ENCODE results near the gene FBXW5. TPM values are rescaled to one million over a fixed set of nuclear protein-coding genes. Genes with fewer than 3 reads are reported as not detected.
A peak's percentile ranks its signal among the peaks of the same experiment; 100 is the strongest.

Gene FBXW5
- total and polyA plus RNA-seq, 8 donors, result 56.2 to 117 (median 64.1) TPM

DNA sequence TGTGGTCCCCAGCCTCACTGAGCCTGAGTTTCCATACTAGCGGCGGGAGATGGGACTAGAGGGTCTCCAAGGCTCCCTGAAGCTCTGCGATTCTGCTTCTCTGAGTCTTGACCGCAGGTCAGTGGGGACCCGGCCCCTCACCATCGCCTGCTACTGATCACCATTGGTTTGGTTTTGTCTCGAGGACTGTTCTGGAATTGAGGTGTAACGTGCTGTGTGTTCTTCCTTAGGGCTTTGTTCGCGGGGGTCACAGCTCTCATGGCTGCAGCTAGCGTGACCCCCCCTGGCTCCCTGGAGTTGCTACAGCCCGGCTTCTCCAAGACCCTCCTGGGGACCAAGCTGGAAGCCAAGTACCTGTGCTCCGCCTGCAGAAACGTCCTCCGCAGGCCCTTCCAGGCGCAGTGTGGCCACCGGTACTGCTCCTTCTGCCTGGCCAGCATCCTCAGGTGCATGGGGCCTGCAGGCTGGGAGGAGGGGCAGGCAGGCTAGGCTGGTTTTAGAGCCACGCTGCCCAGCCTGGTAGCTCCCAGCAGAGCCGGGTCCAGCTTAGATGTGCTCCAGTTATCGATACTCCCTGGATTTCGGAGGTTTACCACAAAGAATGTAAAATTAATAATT, 45.9 kb downstream of the FBXW5 start:
- peak in 1 of 6 donors; percentile 45 for DNase-seq
- ATAC-seq, result no peak
- intact Hi-C loops (cut with DNase I), result no loop called here
- TF ChIP-seq CTCF (IDR thresholded peaks at IDR 0.05), result no peak
- Histone ChIP-seq H3K4me1 (peaks cover 15 to 32% (median 24%) of the 10 kb centered on the region in 3 donors), H3K27me3 (no peaks in the 10 kb centered on the region), H3K4me3 (no peak overlapping the region), H3K9me3 (no peaks in the 10 kb centered on the region), H3K27ac (no peak overlapping the region), H3K36me3 (no peaks in the 10 kb centered on the region)
- FAIRE-seq, result no peak
- 94 to 96% methylated on average over 21 of the region's 21 CpGs for WGBS, 2 donors

DNA sequence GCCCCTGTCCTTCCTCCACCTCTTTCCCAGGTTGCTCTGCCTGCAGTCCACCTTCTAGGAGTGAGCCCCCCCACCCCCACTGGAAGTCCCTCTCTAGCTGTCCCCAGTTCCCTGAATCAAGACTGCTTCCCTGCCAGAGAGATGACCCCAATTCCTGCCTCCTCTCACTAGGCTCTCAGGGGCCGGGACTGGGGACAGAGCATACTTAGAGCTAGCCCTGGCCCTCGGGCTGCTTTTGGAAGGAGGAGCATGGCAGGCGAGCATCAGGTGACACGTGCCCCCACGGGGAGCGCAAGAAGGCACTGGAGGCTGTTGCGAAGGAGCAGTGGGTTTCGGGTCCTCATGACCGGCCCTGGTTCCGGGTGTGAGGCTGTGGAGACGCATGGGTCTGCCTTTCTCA, 48.5 kb downstream of the FBXW5 start:
- no peak overlapping the region for H3K27ac ChIP-seq
- no peak overlapping the region for H3K4me3 ChIP-seq
- H3K36me3 ChIP-seq, result no peaks in the 10 kb centered on the region
- no peak for DNase-seq
- no peaks in the 10 kb centered on the region for H3K9me3 ChIP-seq
- no peaks in the 10 kb centered on the region for H3K27me3 ChIP-seq
- ATAC-seq, result no peak
- intact Hi-C loops (cut with DNase I), result no loop called here
- WGBS, 2 donors, result 86 to 94% methylated on average over 11 of the region's 11 CpGs
- peaks cover 0 to 8% (median 0%) of the 10 kb centered on the region in 3 donors for H3K4me1 ChIP-seq
- FAIRE-seq, result no peak
- TF ChIP-seq CTCF (IDR thresholded peaks at IDR 0.05), result no peak

DNA sequence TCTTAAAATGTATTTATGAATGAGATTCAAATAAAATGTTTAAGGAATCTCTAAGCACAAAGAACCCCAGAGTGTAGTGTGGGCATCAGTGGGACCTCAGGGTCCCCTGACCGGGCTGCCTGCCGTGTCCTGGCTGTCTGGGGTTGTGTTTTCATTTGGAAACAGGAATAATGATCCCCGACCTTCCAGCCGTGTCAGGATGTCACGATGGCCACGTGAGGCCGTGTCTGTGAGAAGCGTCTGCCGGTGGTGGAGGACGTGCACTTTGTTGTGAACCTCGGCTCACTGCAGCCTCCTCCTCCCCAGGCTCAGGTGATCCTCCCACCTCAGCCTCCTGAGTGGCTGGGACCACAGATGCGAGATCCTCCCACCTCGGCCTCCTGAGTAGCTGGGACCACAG, 53.9 kb downstream of the FBXW5 start:
- ATAC-seq (no peak), FAIRE-seq (no peak), DNase-seq (no peak)
- 84 to 91% methylated on average over 13 of the region's 13 CpGs for WGBS, 2 donors
- H3K4me3 ChIP-seq, result no peak overlapping the region
- H3K9me3 ChIP-seq, result no peaks in the 10 kb centered on the region
- intact Hi-C loops (cut with DNase I), result no loop called here
- H3K4me1 ChIP-seq, result peaks cover 0 to 10% (median 1%) of the 10 kb centered on the region in 3 donors
- H3K27ac ChIP-seq, result no peak overlapping the region
- no peaks in the 10 kb centered on the region for H3K36me3 ChIP-seq
- no peaks in the 10 kb centered on the region for H3K27me3 ChIP-seq
- no peak for TF ChIP-seq CTCF (IDR thresholded peaks at IDR 0.05)

Other genes starting within 250 kb of the FBXW5 start
Only the 30 nearest of the 32 such genes appear.
- 1 to 10 TPM; 4.3 to 7.5 (median 5.8) TPM for gene DIPK1B, start 232.2 kb downstream of the FBXW5 start, total RNA-seq
- 10 to 100 TPM; 13.2 to 32.3 TPM for gene DIPK1B, start 232.2 kb downstream of the FBXW5 start, polyA plus RNA-seq
- gene LCN10, start 201.8 kb downstream of the FBXW5 start, total RNA-seq, result 1 to 10 TPM in 4 of 6 donors, under 1 TPM in 2; 0.16 to 1.7 (median 1.4) TPM
- 10 to 100 TPM; 12.4 to 54.0 TPM for gene LCN10, start 201.8 kb downstream of the FBXW5 start, polyA plus RNA-seq
- gene LCN6, start 196.2 kb downstream of the FBXW5 start, total RNA-seq, result 1 to 10 TPM in 4 of 6 donors, not detected in 2; 1.1 to 5.2 (median 3.2) TPM
- 10 to 100 TPM; 13.0 to 25.6 TPM for gene LCN6, start 196.2 kb downstream of the FBXW5 start, polyA plus RNA-seq
- gene LCN8, start 186.5 kb downstream of the FBXW5 start, total RNA-seq, result not detected
- not detected for gene LCN8, start 186.5 kb downstream of the FBXW5 start, polyA plus RNA-seq
- not detected for gene LCN15, start 180.2 kb downstream of the FBXW5 start, total RNA-seq
- not detected for gene LCN15, start 180.2 kb downstream of the FBXW5 start, polyA plus RNA-seq
- gene TMEM141, start 153.4 kb downstream of the FBXW5 start, total RNA-seq, result 10 to 100 TPM; 29.2 to 53.1 (median 34.2) TPM
- 100 to 1,000 TPM in 1 of 2 donors, 10 to 100 TPM in 1; 84.5 to 104 TPM for gene TMEM141, start 153.4 kb downstream of the FBXW5 start, polyA plus RNA-seq
- gene CCDC183, start 148.4 kb downstream of the FBXW5 start, total RNA-seq, result 1 to 10 TPM; 2.4 to 5.5 (median 2.9) TPM
- 10 to 100 TPM in 1 of 2 donors, 1 to 10 TPM in 1; 9.2 to 10.7 TPM for gene CCDC183, start 148.4 kb downstream of the FBXW5 start, polyA plus RNA-seq
- 10 to 100 TPM; 50.7 to 76.5 (median 60.4) TPM for gene RABL6, start 136.8 kb downstream of the FBXW5 start, total RNA-seq
- gene RABL6, start 136.8 kb downstream of the FBXW5 start, polyA plus RNA-seq, result 100 to 1,000 TPM in 1 of 2 donors, 10 to 100 TPM in 1; 98.0 to 119 TPM
- gene AJM1, start 102.3 kb downstream of the FBXW5 start, total RNA-seq, result 1 to 10 TPM; 2.9 to 5.5 (median 4.2) TPM
- 10 to 100 TPM in 1 of 2 donors, 1 to 10 TPM in 1; 9.0 to 11.7 TPM for gene AJM1, start 102.3 kb downstream of the FBXW5 start, polyA plus RNA-seq
- 10 to 100 TPM; 75.2 to 95.5 (median 79.0) TPM for gene PHPT1, start 95.3 kb downstream of the FBXW5 start, total RNA-seq
- gene PHPT1, start 95.3 kb downstream of the FBXW5 start, polyA plus RNA-seq, result 100 to 1,000 TPM; 180 to 189 TPM
- 10 to 100 TPM in 1 of 6 donors, 1 to 10 TPM in 5; 3.0 to 13.3 (median 4.8) TPM for gene MAMDC4, start 92.4 kb downstream of the FBXW5 start, total RNA-seq
- 10 to 100 TPM; 28.7 to 38.6 TPM for gene MAMDC4, start 92.4 kb downstream of the FBXW5 start, polyA plus RNA-seq
- 100 to 1,000 TPM; 230 to 422 (median 268) TPM for gene EDF1, start 78.4 kb downstream of the FBXW5 start, total RNA-seq
- 100 to 1,000 TPM; 443 to 612 TPM for gene EDF1, start 78.4 kb downstream of the FBXW5 start, polyA plus RNA-seq
- 10 to 100 TPM in 1 of 6 donors, 1 to 10 TPM in 5; 4.8 to 13.4 (median 6.9) TPM for gene TRAF2, start 58.2 kb downstream of the FBXW5 start, total RNA-seq
- gene TRAF2, start 58.2 kb downstream of the FBXW5 start, polyA plus RNA-seq, result 10 to 100 TPM; 14.4 TPM
- gene C8G, start 505 bp upstream of the FBXW5 start, total RNA-seq, result 1 to 10 TPM in 1 of 6 donors, under 1 TPM in 4, not detected in 1; 0.24 to 1.2 (median 0.43) TPM
- 1 to 10 TPM in 1 of 2 donors, under 1 TPM in 1; 0.84 to 5.0 TPM for gene C8G, start 505 bp upstream of the FBXW5 start, polyA plus RNA-seq
- gene LCN12, start 7.5 kb upstream of the FBXW5 start, total RNA-seq, result 1 to 10 TPM in 5 of 6 donors, under 1 TPM in 1; 0.57 to 7.6 (median 3.0) TPM
- gene LCN12, start 7.5 kb upstream of the FBXW5 start, polyA plus RNA-seq, result 10 to 100 TPM in 1 of 2 donors, 1 to 10 TPM in 1; 9.0 to 16.5 TPM
- 10 to 100 TPM in 4 of 6 donors, 1 to 10 TPM in 2; 5.7 to 42.7 (median 25.8) TPM for gene PTGDS, start 32.8 kb upstream of the FBXW5 start, total RNA-seq
- 10 to 100 TPM; 35.0 to 49.1 TPM for gene PTGDS, start 32.8 kb upstream of the FBXW5 start, polyA plus RNA-seq
- gene LCNL1, start 38.3 kb upstream of the FBXW5 start, total RNA-seq, result under 1 TPM in 3 of 6 donors, not detected in 3; 0.12 to 0.17 (median 0.14) TPM
- gene LCNL1, start 38.3 kb upstream of the FBXW5 start, polyA plus RNA-seq, result under 1 TPM; 0.23 to 0.38 TPM
- gene PAXX, start 47.7 kb upstream of the FBXW5 start, total RNA-seq, result 10 to 100 TPM; 16.0 to 23.5 (median 20.0) TPM
- 100 to 1,000 TPM; 184 to 222 TPM for gene PAXX, start 47.7 kb upstream of the FBXW5 start, polyA plus RNA-seq
- under 1 TPM in 5 of 6 donors, not detected in 1; 0.24 to 0.44 (median 0.38) TPM for gene CLIC3, start 51.8 kb upstream of the FBXW5 start, total RNA-seq
- 1 to 10 TPM; 1.1 to 1.3 TPM for gene CLIC3, start 51.8 kb upstream of the FBXW5 start, polyA plus RNA-seq
- gene ABCA2, start 83.5 kb upstream of the FBXW5 start, total RNA-seq, result 10 to 100 TPM; 16.2 to 32.6 (median 25.4) TPM
- gene ABCA2, start 83.5 kb upstream of the FBXW5 start, polyA plus RNA-seq, result 10 to 100 TPM; 70.4 to 80.0 TPM
- gene FUT7, start 87.3 kb upstream of the FBXW5 start, total RNA-seq, result under 1 TPM in 2 of 6 donors, not detected in 4; 0.18 to 0.19 TPM
- under 1 TPM in 1 of 2 donors, not detected in 1; 0.12 TPM for gene FUT7, start 87.3 kb upstream of the FBXW5 start, polyA plus RNA-seq
- gene NPDC1, start 101.4 kb upstream of the FBXW5 start, total RNA-seq, result 10 to 100 TPM; 31.5 to 70.9 (median 36.8) TPM
- 100 to 1,000 TPM; 183 to 328 TPM for gene NPDC1, start 101.4 kb upstream of the FBXW5 start, polyA plus RNA-seq
- 1 to 10 TPM in 5 of 6 donors, under 1 TPM in 1; 0.91 to 4.5 (median 2.0) TPM for gene ENTPD2, start 109.3 kb upstream of the FBXW5 start, total RNA-seq
- 1 to 10 TPM; 4.5 to 6.5 TPM for gene ENTPD2, start 109.3 kb upstream of the FBXW5 start, polyA plus RNA-seq
- gene SAPCD2, start 125.8 kb upstream of the FBXW5 start, total RNA-seq, result under 1 TPM; 0.04 to 0.97 (median 0.45) TPM
- gene SAPCD2, start 125.8 kb upstream of the FBXW5 start, polyA plus RNA-seq, result under 1 TPM; 0.30 to 0.38 TPM
- 10 to 100 TPM in 1 of 6 donors, 1 to 10 TPM in 5; 5.2 to 13.6 (median 5.9) TPM for gene UAP1L1, start 132.8 kb upstream of the FBXW5 start, total RNA-seq
- 10 to 100 TPM; 10.5 to 14.4 TPM for gene UAP1L1, start 132.8 kb upstream of the FBXW5 start, polyA plus RNA-seq
- gene MAN1B1, start 142.2 kb upstream of the FBXW5 start, total RNA-seq, result 10 to 100 TPM; 22.0 to 33.5 (median 26.0) TPM
- 10 to 100 TPM; 83.6 to 86.0 TPM for gene MAN1B1, start 142.2 kb upstream of the FBXW5 start, polyA plus RNA-seq
- gene DPP7, start 170.0 kb upstream of the FBXW5 start, total RNA-seq, result 100 to 1,000 TPM in 2 of 6 donors, 10 to 100 TPM in 4; 87.3 to 113 (median 98.8) TPM
- gene DPP7, start 170.0 kb upstream of the FBXW5 start, polyA plus RNA-seq, result 100 to 1,000 TPM; 497 to 526 TPM
- under 1 TPM in 4 of 6 donors, not detected in 2; 0.08 to 0.44 (median 0.22) TPM for gene GRIN1, start 194.4 kb upstream of the FBXW5 start, total RNA-seq
- under 1 TPM; 0.21 to 0.53 TPM for gene GRIN1, start 194.4 kb upstream of the FBXW5 start, polyA plus RNA-seq
- gene LRRC26, start 225.3 kb upstream of the FBXW5 start, total RNA-seq, result under 1 TPM; 0.28 to 0.90 (median 0.49) TPM
- gene LRRC26, start 225.3 kb upstream of the FBXW5 start, polyA plus RNA-seq, result not detected
- gene TMEM210, start 227.3 kb upstream of the FBXW5 start, total RNA-seq, result not detected
- not detected for gene TMEM210, start 227.3 kb upstream of the FBXW5 start, polyA plus RNA-seq